Measurements from ENCODE around the gene NLGN1. TPM values are rescaled to one million over a fixed set of nuclear protein-coding genes. Genes with fewer than 3 reads are reported as not detected.

NLGN1 gene
- total and polyA plus RNA-seq, 12 donors = 0.88 to 19.9 (median 12.6) TPM

DNA sequence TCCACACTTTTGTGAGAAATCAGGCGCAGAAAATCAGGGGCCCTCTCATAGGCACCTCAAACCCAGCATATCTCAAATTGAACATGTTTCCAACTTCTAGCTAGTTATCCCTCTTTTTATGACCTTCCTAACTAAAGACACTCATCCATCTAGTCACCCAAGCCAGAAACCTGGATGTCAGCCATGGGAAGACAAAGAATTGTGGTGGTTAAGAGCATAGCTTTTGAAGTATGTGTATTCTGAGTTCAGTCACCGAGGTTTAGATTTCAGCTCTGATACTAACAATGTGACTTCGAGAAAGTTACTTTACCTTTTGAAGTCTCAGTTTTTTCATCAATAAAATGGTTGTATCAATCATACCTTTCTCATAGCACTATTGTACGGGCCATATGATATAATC, 495.5 kb downstream of the NLGN1 start:
- DNase-seq (no peak), ATAC-seq (no peak)
- intact Hi-C loops (cut with DNase I) = no loop called here
- H3K27ac ChIP-seq = no peak overlapping the region
- no peaks in the 10 kb centered on the region for H3K4me1 ChIP-seq
- no peak overlapping the region for H3K4me3 ChIP-seq
- no peaks in the 10 kb centered on the region for H3K36me3 ChIP-seq
- WGBS, 2 donors = 86 to 90% methylated on average over 4 of the region's 4 CpGs
- TF ChIP-seq, protein P1, sequence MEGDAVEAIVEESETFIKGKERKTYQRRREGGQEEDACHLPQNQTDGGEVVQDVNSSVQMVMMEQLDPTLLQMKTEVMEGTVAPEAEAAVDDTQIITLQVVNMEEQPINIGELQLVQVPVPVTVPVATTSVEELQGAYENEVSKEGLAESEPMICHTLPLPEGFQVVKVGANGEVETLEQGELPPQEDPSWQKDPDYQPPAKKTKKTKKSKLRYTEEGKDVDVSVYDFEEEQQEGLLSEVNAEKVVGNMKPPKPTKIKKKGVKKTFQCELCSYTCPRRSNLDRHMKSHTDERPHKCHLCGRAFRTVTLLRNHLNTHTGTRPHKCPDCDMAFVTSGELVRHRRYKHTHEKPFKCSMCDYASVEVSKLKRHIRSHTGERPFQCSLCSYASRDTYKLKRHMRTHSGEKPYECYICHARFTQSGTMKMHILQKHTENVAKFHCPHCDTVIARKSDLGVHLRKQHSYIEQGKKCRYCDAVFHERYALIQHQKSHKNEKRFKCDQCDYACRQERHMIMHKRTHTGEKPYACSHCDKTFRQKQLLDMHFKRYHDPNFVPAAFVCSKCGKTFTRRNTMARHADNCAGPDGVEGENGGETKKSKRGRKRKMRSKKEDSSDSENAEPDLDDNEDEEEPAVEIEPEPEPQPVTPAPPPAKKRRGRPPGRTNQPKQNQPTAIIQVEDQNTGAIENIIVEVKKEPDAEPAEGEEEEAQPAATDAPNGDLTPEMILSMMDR (IDR thresholded peaks at IDR 0.05) = no peak
- H3K27me3 ChIP-seq = no peaks in the 10 kb centered on the region
- no peaks in the 10 kb centered on the region for H3K9me3 ChIP-seq

DNA sequence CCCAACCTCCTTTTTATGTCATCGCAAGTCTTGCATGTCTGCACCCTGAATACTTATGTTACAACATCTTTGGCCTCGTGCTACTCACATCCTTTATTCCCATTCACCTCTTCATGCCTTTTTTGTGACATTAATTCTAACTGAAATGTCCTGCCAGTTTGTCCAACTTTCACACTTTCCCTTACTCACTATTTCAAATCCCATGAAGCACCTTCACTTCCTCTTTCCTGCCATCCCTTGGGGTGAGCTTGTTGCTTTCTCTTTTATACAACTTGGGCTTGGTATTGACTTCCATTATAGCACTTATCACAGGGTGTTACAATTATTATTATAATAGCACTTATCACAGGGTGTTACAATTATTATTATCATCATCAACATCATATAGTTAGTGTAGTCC, 496.3 kb downstream of the NLGN1 start:
- ATAC-seq (no peak), DNase-seq (no peak)
- Histone ChIP-seq H3K4me1 (no peaks in the 10 kb centered on the region), H3K4me3 (no peak overlapping the region), H3K27ac (no peak overlapping the region), H3K36me3 (no peaks in the 10 kb centered on the region), H3K9me3 (no peaks in the 10 kb centered on the region), H3K27me3 (no peaks in the 10 kb centered on the region)
- 90 to 94% methylated on average over 2 of the region's 2 CpGs for WGBS, 2 donors
- TF ChIP-seq, protein P1 (IDR thresholded peaks at IDR 0.05) = no peak
- intact Hi-C loops (cut with DNase I) = no loop called here

DNA sequence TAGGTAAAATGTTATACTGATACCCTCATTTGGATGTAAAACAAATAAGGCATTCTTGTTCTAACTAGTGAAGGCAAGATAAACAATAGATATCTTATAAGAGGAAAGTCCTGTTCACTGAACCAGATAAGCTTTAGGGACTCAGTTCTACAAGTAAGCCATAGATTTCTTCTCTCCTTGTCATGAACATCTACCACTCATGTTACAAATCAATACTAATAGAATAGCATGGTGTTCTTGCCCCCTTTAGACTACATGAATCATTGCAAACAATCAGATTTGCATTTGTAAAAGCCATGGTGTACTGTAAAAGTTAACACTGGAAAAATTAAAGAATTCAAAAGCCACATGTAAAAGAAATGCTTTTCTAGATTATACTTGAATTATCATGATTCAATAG, 500.1 kb downstream of the NLGN1 start:
- no peaks in the 10 kb centered on the region for H3K9me3 ChIP-seq
- no peak overlapping the region for H3K27ac ChIP-seq
- TF ChIP-seq, protein P1 (IDR thresholded peaks at IDR 0.05) = no peak
- no peaks in the 10 kb centered on the region for H3K4me1 ChIP-seq
- ATAC-seq = no peak
- DNase-seq = no peak
- intact Hi-C loops (cut with DNase I) = no loop called here
- no peaks in the 10 kb centered on the region for H3K36me3 ChIP-seq
- H3K4me3 ChIP-seq = no peak overlapping the region
- no peaks in the 10 kb centered on the region for H3K27me3 ChIP-seq

DNA sequence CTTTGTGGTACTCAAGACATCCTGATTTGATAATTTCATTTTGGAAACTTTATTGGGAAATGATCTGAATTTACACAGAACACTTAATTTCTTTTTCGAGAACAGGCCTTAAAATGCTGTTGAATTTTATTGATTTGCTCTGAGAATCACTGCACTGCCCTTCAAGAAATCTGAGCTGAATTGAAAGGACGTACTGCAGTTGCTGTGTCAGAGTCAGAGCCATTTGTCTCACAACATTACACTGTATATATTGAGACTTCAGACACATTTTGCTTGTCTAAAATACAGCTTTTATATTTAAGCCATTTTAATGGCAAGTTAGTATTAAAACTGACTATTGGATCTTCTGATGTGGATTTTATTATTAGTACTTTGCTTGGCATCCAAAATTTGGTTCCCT, 504.1 kb downstream of the NLGN1 start:
- ATAC-seq (no peak), DNase-seq (no peak)
- 78% methylated on average over 2 of the region's 2 CpGs for WGBS, 2 donors
- no peaks in the 10 kb centered on the region for H3K36me3 ChIP-seq
- H3K27ac ChIP-seq = no peak overlapping the region
- H3K27me3 ChIP-seq = no peaks in the 10 kb centered on the region
- intact Hi-C loops (cut with DNase I) = no loop called here
- no peaks in the 10 kb centered on the region for H3K9me3 ChIP-seq
- H3K4me1 ChIP-seq = no peaks in the 10 kb centered on the region
- TF ChIP-seq, protein P1 (IDR thresholded peaks at IDR 0.05) = no peak
- H3K4me3 ChIP-seq = no peak overlapping the region

DNA sequence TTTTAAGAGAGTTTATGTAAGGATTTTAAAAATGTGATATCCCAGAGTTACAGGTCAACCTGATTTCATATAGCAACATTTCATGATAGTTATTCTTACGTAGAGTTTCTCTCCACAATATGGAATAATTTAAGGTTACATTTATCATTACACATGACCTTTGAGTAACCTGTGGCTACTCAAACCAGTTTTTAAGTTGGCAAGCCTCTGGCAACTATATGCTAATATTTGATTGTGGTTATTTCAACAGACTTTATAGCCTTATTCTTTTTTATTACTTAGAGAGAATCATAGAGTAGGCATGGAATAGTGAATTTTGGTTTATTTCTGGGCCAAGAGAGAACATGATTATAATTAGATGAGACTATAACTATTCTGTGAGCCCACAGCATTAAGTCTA, 504.9 kb downstream of the NLGN1 start:
- intact Hi-C loops (cut with DNase I) = no loop called here
- Histone ChIP-seq H3K9me3 (no peaks in the 10 kb centered on the region), H3K4me1 (no peaks in the 10 kb centered on the region), H3K27me3 (no peaks in the 10 kb centered on the region), H3K36me3 (no peaks in the 10 kb centered on the region), H3K27ac (no peak overlapping the region), H3K4me3 (no peak overlapping the region)
- 89 to 99% methylated on average over 1 of the region's 1 CpG for WGBS, 2 donors
- DNase-seq = no peak
- ATAC-seq = no peak
- TF ChIP-seq, protein P1 (IDR thresholded peaks at IDR 0.05) = no peak

Measured in heart right ventricle (tissue), 16 donors.